ENCODE measurements around the gene CXADR.
A peak's percentile ranks its signal among the peaks of the same experiment; 100 is the strongest.
"Not testable (repeated sequence)": the region's sequence is repeated elsewhere in the genome, so short reads cannot be mapped to it uniquely, and the experiment has no call there.

CXADR gene

GRCh38 chr21:17512253-17513213, at the start of gene CXADR:
Gene CXADR, plus strand, starts transcription at chr21:17513043. Its CDS starts 87 bp downstream, at chr21:17513130.
- peaks cover 6% of the 10 kb centered on the region for H3K27me3 Mint-ChIP-seq
- peak within 1 kb of the TSS; percentile 63 for H3K27ac Mint-ChIP-seq
- peak within 1 kb of the TSS; percentile 91 for H3K4me3 Mint-ChIP-seq
- H3K4me1 Mint-ChIP-seq, result peaks cover 23% of the 10 kb centered on the region
- H3K36me3 Mint-ChIP-seq, result no peaks in the 10 kb centered on the region
- H3K9me3 Mint-ChIP-seq, result no peaks in the 10 kb centered on the region

GRCh38 chr21:17466166-17466565, 46.7 kb upstream of the CXADR start:
- H3K27me3 Mint-ChIP-seq, result no peaks in the 10 kb centered on the region
- no peak overlapping the region for H3K4me3 Mint-ChIP-seq
- no peaks in the 10 kb centered on the region for H3K4me1 Mint-ChIP-seq
- H3K9me3 Mint-ChIP-seq, result no peaks in the 10 kb centered on the region
- no peaks in the 10 kb centered on the region for H3K36me3 Mint-ChIP-seq
- H3K27ac Mint-ChIP-seq, result no peak overlapping the region

GRCh38 chr21:17467392-17467791, 45.5 kb upstream of the CXADR start:
- H3K9me3 Mint-ChIP-seq, result no peaks in the 10 kb centered on the region
- no peaks in the 10 kb centered on the region for H3K36me3 Mint-ChIP-seq
- H3K27me3 Mint-ChIP-seq, result no peaks in the 10 kb centered on the region
- no peak overlapping the region for H3K4me3 Mint-ChIP-seq
- no peak overlapping the region for H3K27ac Mint-ChIP-seq
- H3K4me1 Mint-ChIP-seq, result no peaks in the 10 kb centered on the region

- Mint-ChIP-seq H3K36me3 (no peaks in the 10 kb centered on the region), H3K4me3 (no peak overlapping the region), H3K9me3 (no peaks in the 10 kb centered on the region), H3K27ac (no peak overlapping the region), H3K4me1 (no peaks in the 10 kb centered on the region), H3K27me3 (no peaks in the 10 kb centered on the region)
Measured at GRCh38 chr21:17467829-17468228, 45.0 kb upstream of the CXADR start.

- no peaks in the 10 kb centered on the region for H3K36me3 Mint-ChIP-seq
- no peaks in the 10 kb centered on the region for H3K4me1 Mint-ChIP-seq
- peaks cover under 1% of the 10 kb centered on the region for H3K9me3 Mint-ChIP-seq
- H3K4me3 Mint-ChIP-seq, result no peak overlapping the region
- no peak overlapping the region for H3K27ac Mint-ChIP-seq
- H3K27me3 Mint-ChIP-seq, result no peaks in the 10 kb centered on the region
Measured at GRCh38 chr21:17468698-17469097, 44.1 kb upstream of the CXADR start.

- H3K27ac Mint-ChIP-seq, result no peak overlapping the region
- H3K36me3 Mint-ChIP-seq, result peaks cover 2% of the 10 kb centered on the region
- H3K4me1 Mint-ChIP-seq, result no peaks in the 10 kb centered on the region
- no peak overlapping the region for H3K4me3 Mint-ChIP-seq
- peaks cover 1% of the 10 kb centered on the region for H3K27me3 Mint-ChIP-seq
- peaks cover 5% of the 10 kb centered on the region for H3K9me3 Mint-ChIP-seq
Measured at GRCh38 chr21:17469727-17470126, 43.1 kb upstream of the CXADR start.

DNA sequence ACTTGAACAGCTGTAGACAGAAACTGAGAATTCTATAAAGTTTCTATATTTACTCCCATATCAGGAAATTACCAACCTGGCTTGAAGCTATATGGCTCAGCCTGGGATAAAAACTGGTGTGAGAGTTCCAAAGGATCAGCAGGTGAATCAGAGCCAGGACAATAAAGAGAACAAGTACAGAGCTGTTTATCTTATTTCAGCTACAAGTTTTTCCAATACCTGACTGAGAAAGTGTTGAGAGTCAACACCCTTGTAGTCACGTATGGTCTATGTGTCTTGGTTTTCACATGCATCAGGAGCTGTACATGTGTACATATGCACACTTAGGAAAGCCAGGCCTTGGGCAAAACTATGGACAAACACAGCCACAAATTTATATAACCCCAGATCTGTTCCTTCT, 40.7 kb upstream of the CXADR start:
- H3K36me3 Mint-ChIP-seq, result peaks cover 2% of the 10 kb centered on the region
- no peaks in the 10 kb centered on the region for H3K4me1 Mint-ChIP-seq
- no peak overlapping the region for H3K27ac Mint-ChIP-seq
- no peak overlapping the region for H3K4me3 Mint-ChIP-seq
- peaks cover 5% of the 10 kb centered on the region for H3K9me3 Mint-ChIP-seq
- peaks cover 1% of the 10 kb centered on the region for H3K27me3 Mint-ChIP-seq

DNA sequence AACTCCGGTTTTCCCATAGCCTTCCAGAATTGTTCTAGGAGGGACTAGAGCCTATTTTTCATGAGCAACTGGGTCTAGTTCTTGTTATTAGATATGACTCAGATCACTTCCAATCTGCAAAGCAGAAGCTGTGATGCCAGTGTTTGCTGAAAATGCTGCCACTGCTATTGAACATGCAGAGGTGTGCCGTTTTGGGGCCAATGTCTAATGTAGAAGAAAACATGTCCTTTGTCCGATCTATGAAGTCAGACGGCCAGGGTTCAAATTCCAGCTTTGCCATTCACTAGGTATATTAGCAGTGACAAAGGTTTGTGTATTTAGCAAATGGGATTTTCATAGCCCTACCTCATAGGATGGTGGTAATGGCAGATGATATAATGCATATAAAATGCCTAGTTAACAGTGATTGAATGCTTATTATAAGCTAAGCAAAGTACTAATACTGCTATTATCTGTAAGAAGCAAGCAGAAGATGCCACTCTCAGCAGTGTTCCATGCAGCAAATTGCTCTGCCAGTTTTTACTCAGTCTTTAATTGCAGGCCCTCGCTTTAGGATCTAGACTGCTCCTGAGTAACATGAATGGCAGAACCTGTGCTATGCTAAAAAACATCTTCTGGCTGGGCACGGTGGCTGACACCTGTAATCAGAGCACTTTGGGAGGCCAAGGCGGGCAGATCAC, 40.1 kb upstream of the CXADR start:
- peaks cover 2% of the 10 kb centered on the region for H3K36me3 Mint-ChIP-seq
- peaks cover 1% of the 10 kb centered on the region for H3K27me3 Mint-ChIP-seq
- no peaks in the 10 kb centered on the region for H3K4me1 Mint-ChIP-seq

DNA sequence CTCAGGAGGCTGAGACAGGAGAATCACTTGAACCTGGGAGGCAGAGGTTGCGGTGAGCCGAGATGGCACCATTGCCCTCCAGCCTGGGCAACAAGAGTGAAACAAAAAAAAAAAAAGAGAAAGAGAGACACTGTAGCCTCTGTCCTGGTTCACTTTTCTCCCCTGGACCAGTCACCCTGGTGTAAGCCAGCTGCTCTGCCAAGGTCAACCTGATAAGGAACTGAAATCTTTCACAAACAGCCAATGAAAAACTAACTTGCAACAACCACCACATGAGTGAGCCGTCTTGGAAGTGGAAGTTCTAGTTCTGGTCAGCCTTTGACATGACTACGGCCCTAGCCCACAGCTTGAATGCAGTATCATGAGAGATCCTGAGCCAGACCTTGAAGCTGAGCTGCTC, 36.8 kb upstream of the CXADR start:
- no peak overlapping the region for H3K27ac Mint-ChIP-seq
- H3K36me3 Mint-ChIP-seq, result peaks cover 2% of the 10 kb centered on the region
- no peak overlapping the region for H3K4me3 Mint-ChIP-seq
- no peaks in the 10 kb centered on the region for H3K4me1 Mint-ChIP-seq
- H3K27me3 Mint-ChIP-seq, result peaks cover 1% of the 10 kb centered on the region
- peaks cover 5% of the 10 kb centered on the region for H3K9me3 Mint-ChIP-seq

More for the DNA sequence above, 40.1 kb upstream of the CXADR start:
- Mint-ChIP-seq H3K4me3 (no peak overlapping the region), H3K27ac (no peak overlapping the region), H3K9me3 (peaks cover 5% of the 10 kb centered on the region)

GRCh38 chr21:17478156-17478555, 34.7 kb upstream of the CXADR start:
- not testable (repeated sequence) for H3K27ac Mint-ChIP-seq, H3K27me3 Mint-ChIP-seq, H3K4me3 Mint-ChIP-seq, H3K4me1 Mint-ChIP-seq, H3K9me3 Mint-ChIP-seq, H3K36me3 Mint-ChIP-seq

GRCh38 chr21:17479606-17480005, 33.2 kb upstream of the CXADR start:
- Mint-ChIP-seq H3K4me3 (no peak overlapping the region), H3K9me3 (no peaks in the 10 kb centered on the region), H3K4me1 (no peaks in the 10 kb centered on the region), H3K36me3 (no peaks in the 10 kb centered on the region), H3K27me3 (no peaks in the 10 kb centered on the region), H3K27ac (no peak overlapping the region)

DNA sequence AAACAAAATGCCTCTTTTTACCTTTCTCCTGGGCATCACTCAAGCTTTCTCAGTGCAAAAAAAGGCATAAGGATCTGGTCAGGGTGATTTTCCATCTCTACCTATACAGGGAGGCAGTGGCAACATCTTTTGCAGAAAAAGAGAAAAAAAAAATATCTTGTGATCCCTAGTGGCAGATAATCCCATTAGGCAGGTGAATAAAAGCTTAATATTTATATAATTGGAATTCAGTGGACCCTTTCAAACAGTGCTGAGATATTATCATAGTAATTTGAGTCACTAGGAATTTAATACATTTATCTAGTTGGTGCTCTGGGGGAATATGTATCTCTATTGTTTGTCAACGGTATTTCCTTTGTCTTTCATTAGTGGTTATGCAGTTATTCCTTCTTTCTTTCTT, 29.9 kb upstream of the CXADR start:
- no peaks in the 10 kb centered on the region for H3K36me3 Mint-ChIP-seq
- H3K9me3 Mint-ChIP-seq, result no peaks in the 10 kb centered on the region
- H3K4me3 Mint-ChIP-seq, result no peak overlapping the region
- H3K27ac Mint-ChIP-seq, result no peak overlapping the region
- no peaks in the 10 kb centered on the region for H3K27me3 Mint-ChIP-seq
- H3K4me1 Mint-ChIP-seq, result no peaks in the 10 kb centered on the region

DNA sequence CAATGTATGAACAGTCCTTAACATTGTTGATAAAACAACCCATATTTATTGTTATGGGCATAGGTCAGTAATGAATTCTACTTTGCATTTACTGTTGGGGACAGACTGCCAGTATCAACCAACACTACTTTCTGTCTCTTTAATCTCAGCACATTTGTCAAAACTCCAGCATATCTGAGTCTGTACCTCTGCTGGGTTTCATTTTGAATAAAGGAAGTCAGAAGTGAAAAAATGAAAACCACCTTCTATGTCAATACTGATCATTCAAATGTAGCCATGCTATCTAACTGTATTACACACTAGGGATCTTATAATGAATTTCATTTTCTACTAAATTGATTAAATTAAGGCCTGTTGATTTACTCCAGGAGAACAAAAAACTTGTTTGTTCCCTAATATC, 24.2 kb upstream of the CXADR start:
- Mint-ChIP-seq H3K36me3 (no peaks in the 10 kb centered on the region), H3K4me3 (no peak overlapping the region), H3K27ac (no peak overlapping the region), H3K9me3 (no peaks in the 10 kb centered on the region), H3K27me3 (no peaks in the 10 kb centered on the region), H3K4me1 (no peaks in the 10 kb centered on the region)

DNA sequence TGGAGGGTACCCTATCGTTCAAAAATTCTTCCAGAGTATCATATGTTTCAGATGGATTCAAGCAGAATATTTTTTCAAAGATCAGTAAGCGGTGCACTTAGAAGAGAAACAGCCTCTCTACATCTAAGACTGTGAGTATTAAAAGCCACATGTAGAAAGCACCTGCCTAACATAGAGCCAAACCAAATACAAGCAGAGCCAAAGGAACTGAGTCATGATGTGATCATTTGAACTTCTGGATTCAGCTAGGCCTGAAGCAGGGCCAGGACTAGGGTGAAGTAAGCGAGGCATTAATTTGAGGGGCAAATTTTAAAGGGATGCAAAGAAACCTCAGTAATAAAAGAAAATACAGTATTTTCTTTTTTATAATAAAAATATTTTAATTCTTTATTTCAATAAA, 23.3 kb upstream of the CXADR start:
- H3K27me3 Mint-ChIP-seq, H3K9me3 Mint-ChIP-seq, H3K27ac Mint-ChIP-seq, H3K4me1 Mint-ChIP-seq, H3K36me3 Mint-ChIP-seq, H3K4me3 Mint-ChIP-seq: not testable (repeated sequence)

- Mint-ChIP-seq H3K9me3 (no peaks in the 10 kb centered on the region), H3K4me1 (no peaks in the 10 kb centered on the region), H3K36me3 (no peaks in the 10 kb centered on the region), H3K27me3 (no peaks in the 10 kb centered on the region), H3K27ac (no peak overlapping the region), H3K4me3 (no peak overlapping the region)
Measured at GRCh38 chr21:17491716-17492414, 21.0 kb upstream of the CXADR start.

Data from activated naive CD4-positive, alpha-beta T cell treated with anti-CD3 and anti-CD28 coated beads, Interleukin-2, amount 50 U/mL, for 24 hours (primary cell).